CD4-positive, alpha-beta T cell (primary cell): Measurements from ENCODE around the gene WRNIP1. TPM values are rescaled to one million over a fixed set of nuclear protein-coding genes. Genes with fewer than 3 reads are reported as not detected.

Source experiments
- ATAC-seq: fragments of 200-7000 bp; cut with Tn5 transposase; one replicate; pipeline ENCODE4 v1.10.0; 2022; ENCODE audit warnings: mild to moderate bottlenecking; ENCODE audit not compliant: poor library complexity
- CTCF ChIA-PET: fragments of 350-600 bp; sonication (Branson Sonifier 250); formaldehyde crosslinking; loops from one replicate; lab custom pipeline; 2021; ENCODE audit warnings: antibody characterized with exemption, inconsistent platforms; lab: Charles Lee
- POLR2A ChIA-PET: fragments of 350-600 bp; sonication (Branson Sonifier 250); formaldehyde crosslinking; loops from one replicate; lab custom pipeline; 2021; ENCODE audit warnings: antibody characterized with exemption, inconsistent platforms; lab: Charles Lee
- DNase-seq, 14 experiments: peaks; one replicate each; pipeline ENCODE4 v3.0.0-alpha.2; 2013 to 2020; ENCODE audit warnings: mixed read lengths in 2 of 14
- H3K27ac ChIP-seq, 2 donors: one replicate each; pipeline versions ENCODE4 v1.5.1 to v1.7.0; 2013; ENCODE audit warnings: low read length in 2 of 2, low read depth in 1 of 2, mild to moderate bottlenecking in 1 of 2
- H3K27me3 ChIP-seq, 2 experiments: 1 replicate in 1 of 2; 2 replicates in 1 of 2; pipeline versions ENCODE4 v1.6.1 to v1.7.0; 2013; ENCODE audit warnings: low read length in 2 of 2, control low read depth in 1 of 2, mild to moderate bottlenecking in 1 of 2, moderate library complexity in 1 of 2; ENCODE audit not compliant: insufficient read depth in 2 of 2, control insufficient read depth in 1 of 2
- H3K36me3 ChIP-seq: one replicate; pipeline ENCODE4 v1.6.1; 2013; ENCODE audit warnings: low read length, control low read depth; ENCODE audit not compliant: insufficient read depth
- H3K4me1 ChIP-seq: one replicate; pipeline ENCODE4 v1.6.1; 2013; ENCODE audit warnings: low read length, control low read depth; ENCODE audit not compliant: insufficient read depth
- H3K4me3 ChIP-seq: one replicate; pipeline ENCODE4 v1.5.1; 2013; ENCODE audit warnings: mild to moderate bottlenecking, low read length, moderate library complexity
- H3K9me3 ChIP-seq, 2 experiments: 1 replicate in 1 of 2; 2 replicates in 1 of 2; pipeline versions ENCODE4 v1.6.1 to v1.7.0; 2013; ENCODE audit warnings: low read length in 2 of 2, mild to moderate bottlenecking in 2 of 2, control low read depth in 1 of 2, moderate library complexity in 1 of 2; ENCODE audit not compliant: control insufficient read depth in 1 of 2, insufficient read depth in 1 of 2
- H3K27ac Mint-ChIP-seq: one replicate; pipeline ENCODE4 v1.8.0; 2020; ENCODE audit warnings: mixed read lengths
- H3K27me3 Mint-ChIP-seq: one replicate; pipeline ENCODE4 v1.8.0; 2021; ENCODE audit warnings: mixed read lengths
- H3K36me3 Mint-ChIP-seq: one replicate; pipeline ENCODE4 v1.8.0; 2021; ENCODE audit warnings: low read depth, mixed read lengths
- H3K4me1 Mint-ChIP-seq: one replicate; pipeline ENCODE4 v1.8.0; 2021; ENCODE audit warnings: low read depth, mixed read lengths
- H3K4me3 Mint-ChIP-seq: one replicate; pipeline ENCODE4 v1.8.0; 2020; ENCODE audit warnings: mild to moderate bottlenecking, mixed read lengths
- H3K9me3 Mint-ChIP-seq: one replicate; pipeline ENCODE4 v1.8.0; 2020; ENCODE audit warnings: mixed read lengths
- intact Hi-C, 2 experiments: fragments of 100-400 bp; cut with DNase I in 1 of 2; cut with micrococcal nuclease in 1 of 2; formaldehyde crosslinking; loops; one replicate each; pipeline versions ENCODE4 v1.15.1 to v1.9.0; 2023 to 2025; cut with DNase I, micrococcal nuclease
- total RNA-seq, 174 experiments: library from RNA in 2 of 174; stranded (reverse) in 2 of 174; gene quantifications; one replicate each; pipeline ENCODE4 v1.2.3 and lab custom pipeline; 2021 to 2026
- TF ChIP-seq, protein P1 (sequence below): fragments of 200-600 bp; IDR thresholded peaks from one replicate; pipeline ENCODE4 v1.8.0; 2022; ENCODE audit warnings: antibody characterized with exemption, mild to moderate bottlenecking

WRNIP1 gene
- total RNA-seq, 2 experiments from 2014 or later = 22.4 to 25.2 TPM

DNA sequence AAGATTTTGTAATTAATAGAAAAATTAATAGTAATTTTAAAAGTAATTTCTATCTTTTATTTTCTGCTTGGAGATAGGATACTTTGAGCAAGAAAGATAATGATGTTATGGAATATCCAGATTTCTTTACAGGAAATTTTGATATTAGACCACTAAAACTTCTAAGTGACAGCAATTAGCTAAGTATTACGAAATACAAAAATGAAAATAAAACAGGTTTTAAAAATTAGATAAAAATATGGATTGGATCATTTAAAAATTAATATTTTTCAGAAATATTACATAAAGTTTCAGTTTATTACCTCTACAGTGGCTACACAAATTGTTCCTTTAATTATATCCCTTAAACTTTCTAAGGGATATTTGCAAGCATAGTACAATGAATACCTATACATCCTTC lies 10.3 kb upstream of the WRNIP1 start:
- no peak overlapping the region for H3K4me3 Mint-ChIP-seq
- no peak overlapping the region for H3K4me3 ChIP-seq
- peaks cover 43% of the 10 kb centered on the region for H3K27me3 Mint-ChIP-seq
- TF ChIP-seq, protein P1, sequence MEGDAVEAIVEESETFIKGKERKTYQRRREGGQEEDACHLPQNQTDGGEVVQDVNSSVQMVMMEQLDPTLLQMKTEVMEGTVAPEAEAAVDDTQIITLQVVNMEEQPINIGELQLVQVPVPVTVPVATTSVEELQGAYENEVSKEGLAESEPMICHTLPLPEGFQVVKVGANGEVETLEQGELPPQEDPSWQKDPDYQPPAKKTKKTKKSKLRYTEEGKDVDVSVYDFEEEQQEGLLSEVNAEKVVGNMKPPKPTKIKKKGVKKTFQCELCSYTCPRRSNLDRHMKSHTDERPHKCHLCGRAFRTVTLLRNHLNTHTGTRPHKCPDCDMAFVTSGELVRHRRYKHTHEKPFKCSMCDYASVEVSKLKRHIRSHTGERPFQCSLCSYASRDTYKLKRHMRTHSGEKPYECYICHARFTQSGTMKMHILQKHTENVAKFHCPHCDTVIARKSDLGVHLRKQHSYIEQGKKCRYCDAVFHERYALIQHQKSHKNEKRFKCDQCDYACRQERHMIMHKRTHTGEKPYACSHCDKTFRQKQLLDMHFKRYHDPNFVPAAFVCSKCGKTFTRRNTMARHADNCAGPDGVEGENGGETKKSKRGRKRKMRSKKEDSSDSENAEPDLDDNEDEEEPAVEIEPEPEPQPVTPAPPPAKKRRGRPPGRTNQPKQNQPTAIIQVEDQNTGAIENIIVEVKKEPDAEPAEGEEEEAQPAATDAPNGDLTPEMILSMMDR = no peak
- ChIA-PET POLR2A (no interaction called here), CTCF (no interaction called here)
- peaks cover 0 to 7% of the 10 kb centered on the region in 2 experiments for H3K27me3 ChIP-seq
- no peaks in the 10 kb centered on the region for H3K36me3 ChIP-seq
- no peaks in the 10 kb centered on the region for H3K36me3 Mint-ChIP-seq
- H3K27ac Mint-ChIP-seq = no peak overlapping the region
- H3K27ac ChIP-seq = no peak overlapping the region
- H3K9me3 Mint-ChIP-seq = no peaks in the 10 kb centered on the region
- DNase-seq (no peak), ATAC-seq (no peak)
- H3K4me1 ChIP-seq = no peaks in the 10 kb centered on the region
- peaks cover 4% of the 10 kb centered on the region for H3K4me1 Mint-ChIP-seq
- no peaks in the 10 kb centered on the region for H3K9me3 ChIP-seq
- intact Hi-C loops = loop anchor here in 1 of 2 experiments (10.0 kb wide), 1 partner anchor 1230 kb away; no protein-coding TSS in a partner anchor

DNA sequence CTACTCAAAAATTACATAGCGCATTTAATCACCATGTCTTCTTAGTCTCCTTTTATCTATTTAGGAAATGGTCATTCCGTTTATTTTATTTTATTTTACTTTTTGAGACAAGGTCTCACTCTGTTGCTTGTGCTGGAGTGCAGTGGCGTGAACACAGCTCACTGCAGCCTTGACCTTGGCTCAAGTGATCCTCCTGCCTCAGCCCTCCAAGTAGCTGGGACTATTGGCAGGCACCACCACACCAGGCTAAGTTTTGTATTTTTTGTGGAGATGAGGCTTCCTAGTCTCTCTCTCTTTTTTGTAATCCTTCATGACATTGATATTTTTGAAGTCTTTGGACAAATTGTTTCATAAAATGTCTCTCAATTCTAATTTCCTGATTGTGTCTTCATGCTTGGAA lies 9.7 kb upstream of the WRNIP1 start:
- no peak overlapping the region for H3K4me3 Mint-ChIP-seq
- no peak overlapping the region for H3K4me3 ChIP-seq
- H3K9me3 Mint-ChIP-seq = no peaks in the 10 kb centered on the region
- CTCF ChIA-PET = interaction anchor here (2.4 kb wide), 1 partner anchor 17 kb away, joined by 9 read pairs; no protein-coding TSS in a partner anchor
- H3K27ac ChIP-seq = no peak overlapping the region
- DNase-seq (no peak), ATAC-seq (no peak)
- TF ChIP-seq, protein P1 = no peak
- H3K4me1 ChIP-seq = no peaks in the 10 kb centered on the region
- H3K9me3 ChIP-seq = no peaks in the 10 kb centered on the region
- H3K36me3 ChIP-seq = no peaks in the 10 kb centered on the region
- peaks cover 40% of the 10 kb centered on the region for H3K27me3 Mint-ChIP-seq
- H3K27me3 ChIP-seq = peaks cover 0 to 4% of the 10 kb centered on the region in 2 experiments
- H3K4me1 Mint-ChIP-seq = no peaks in the 10 kb centered on the region
- intact Hi-C loops = loop anchor here in 1 of 2 experiments (10.0 kb wide), 1 partner anchor 1231 kb away; no protein-coding TSS in a partner anchor
- POLR2A ChIA-PET = interaction anchor here (0.6 kb wide), 1 partner anchor 589 kb away, joined by 3 read pairs; no protein-coding TSS in a partner anchor
- no peak overlapping the region for H3K27ac Mint-ChIP-seq
- no peaks in the 10 kb centered on the region for H3K36me3 Mint-ChIP-seq

DNA sequence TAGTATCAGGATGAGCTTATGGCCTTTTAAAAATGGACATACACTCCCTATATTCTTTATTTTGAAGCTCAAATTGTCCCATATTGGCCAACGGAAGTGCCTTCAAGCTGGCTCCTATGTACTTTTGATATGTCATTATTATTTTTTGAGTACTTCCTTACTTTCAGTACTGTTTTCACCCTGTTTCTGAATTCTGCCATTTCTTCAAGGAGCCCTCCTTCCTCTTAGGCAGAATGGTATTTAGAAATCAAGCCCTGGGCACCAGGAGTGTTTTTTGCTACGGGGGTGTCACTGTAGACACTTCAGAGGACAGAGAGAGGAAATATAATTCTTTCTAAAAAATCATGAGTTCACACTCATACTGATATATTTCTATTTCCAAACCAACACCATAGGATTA lies 9.0 kb upstream of the WRNIP1 start:
- no peak overlapping the region for H3K27ac ChIP-seq
- Mint-ChIP-seq H3K4me1 (peaks cover 6% of the 10 kb centered on the region), H3K4me3 (no peak overlapping the region), H3K9me3 (no peaks in the 10 kb centered on the region), H3K27ac (no peak overlapping the region), H3K36me3 (no peaks in the 10 kb centered on the region), H3K27me3 (peaks cover 32% of the 10 kb centered on the region)
- TF ChIP-seq, protein P1 = no peak
- no peaks in the 10 kb centered on the region for H3K27me3 ChIP-seq
- DNase-seq = no peak
- no peak overlapping the region for H3K4me3 ChIP-seq
- no peaks in the 10 kb centered on the region for H3K36me3 ChIP-seq
- intact Hi-C loops = loop anchor here in 1 of 2 experiments (10.0 kb wide), 1 partner anchor 1231 kb away; no protein-coding TSS in a partner anchor
- ChIA-PET CTCF (interaction anchor here (2.4 kb wide), 1 partner anchor 18 kb away, joined by 9 read pairs; no protein-coding TSS in a partner anchor), POLR2A (interaction anchor here (0.6 kb wide), 1 partner anchor 589 kb away, joined by 3 read pairs; no protein-coding TSS in a partner anchor)
- H3K9me3 ChIP-seq = no peaks in the 10 kb centered on the region
- no peak for ATAC-seq
- H3K4me1 ChIP-seq = no peaks in the 10 kb centered on the region
